ENCODE results near the gene DEGS1. TPM values are rescaled to one million over a fixed set of nuclear protein-coding genes. Genes with fewer than 3 reads are reported as not detected.
A peak's percentile ranks its signal among the peaks of the same experiment; 100 is the strongest.

Gene DEGS1
- total RNA-seq, result 112 and 122 TPM in 2 replicates

DNA sequence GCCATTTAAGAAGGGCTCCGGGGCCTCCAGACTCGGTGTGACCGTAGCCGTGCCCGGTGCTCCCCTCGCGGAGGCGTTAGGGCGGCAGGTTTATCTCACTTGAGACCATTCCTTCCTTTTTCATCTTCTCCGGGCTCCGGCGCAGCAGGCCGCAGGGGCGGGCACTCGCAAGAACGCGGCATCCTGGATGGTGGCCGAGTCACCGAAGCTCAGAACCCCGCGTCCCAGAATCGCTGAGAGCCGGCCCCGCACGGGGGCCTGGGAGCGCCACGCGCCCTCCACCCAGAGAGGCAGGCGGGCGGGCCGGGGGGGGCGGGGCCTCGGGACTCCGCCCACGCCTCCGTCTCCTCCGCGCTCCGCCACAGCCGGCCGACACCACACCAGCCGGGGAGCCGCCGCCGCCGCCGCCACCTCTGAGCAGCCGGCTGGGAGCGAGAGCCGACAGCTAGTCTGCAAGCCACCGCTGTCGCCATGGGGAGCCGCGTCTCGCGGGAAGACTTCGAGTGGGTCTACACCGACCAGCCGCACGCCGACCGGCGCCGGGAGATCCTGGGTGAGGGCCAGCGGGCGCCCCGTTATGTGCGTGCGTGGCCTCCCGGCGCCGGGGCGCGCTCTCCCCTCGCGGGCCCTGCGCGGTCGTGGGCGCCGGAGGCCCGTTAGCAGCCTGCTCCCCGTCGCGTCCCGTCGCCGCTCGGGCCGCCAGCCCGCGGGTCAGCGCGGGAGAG lies at the start of gene DEGS1:
Gene DEGS1 (plus strand): TSS at position 375 of the 725 bp plus-strand sequence. CDS start 97 bp downstream, at position 472.

Small RNA genes lying within 50 kb of the gene (small RNA-seq; reads per million reads assigned to genes)
- 0.50 reads per million, percentile 11 among the genes with 10 or more reads in this experiment for gene AC092809.3
- not detected for gene RF00139

Other genes starting within 250 kb of the DEGS1 start
- 48.7 and 51.6 TPM in 2 replicates for gene FBXO28, start 69.1 kb upstream of the DEGS1 start, total RNA-seq
- 25.1 and 33.0 TPM in 2 replicates for gene NVL, start 146.9 kb downstream of the DEGS1 start, total RNA-seq
- 77.2 and 77.7 TPM in 2 replicates for gene CNIH4, start 173.6 kb downstream of the DEGS1 start, total RNA-seq